GM06990 (cell line): ENCODE measurements around the gene EMX1.

Source experiments
- DNase-seq: peaks from one replicate; pipeline ENCODE4 v3.0.0-alpha.2; 2011; ENCODE audit not compliant: insufficient read length; ENCODE audit errors: extremely low read depth
- H3K27me3 ChIP-seq: replicated peaks from 2 replicates; pipeline ENCODE4 v1.6.0; 2011; ENCODE audit warnings: low read length; ENCODE audit not compliant: control insufficient read depth, insufficient read depth
- H3K36me3 ChIP-seq: 2 replicates; pipeline ENCODE4 v1.5.1; 2011; ENCODE audit warnings: low read length; ENCODE audit not compliant: control insufficient read depth, insufficient read depth
- H3K4me3 ChIP-seq: replicated peaks from 2 replicates; pipeline ENCODE4 v1.5.1; 2011; ENCODE audit warnings: low read depth, mild to moderate bottlenecking, control low read depth, low read length
- TF ChIP-seq, protein P1 (sequence below): IDR thresholded peaks from 2 replicates; pipeline ENCODE4 v1.5.1; 2011; ENCODE audit warnings: low read length, control low read depth, mild to moderate bottlenecking, inconsistent platforms; ENCODE audit not compliant: insufficient read depth, poor library complexity, severe bottlenecking

EMX1 gene

GRCh38 chr2:72980535-72981217 lies 63.4 kb downstream of the EMX1 start:
- DNase-seq: no peak
- H3K27me3 ChIP-seq: no peaks in the 10 kb centered on the region
- no peaks in the 10 kb centered on the region for H3K36me3 ChIP-seq
- H3K4me3 ChIP-seq: no peak overlapping the region
- TF ChIP-seq, protein P1, sequence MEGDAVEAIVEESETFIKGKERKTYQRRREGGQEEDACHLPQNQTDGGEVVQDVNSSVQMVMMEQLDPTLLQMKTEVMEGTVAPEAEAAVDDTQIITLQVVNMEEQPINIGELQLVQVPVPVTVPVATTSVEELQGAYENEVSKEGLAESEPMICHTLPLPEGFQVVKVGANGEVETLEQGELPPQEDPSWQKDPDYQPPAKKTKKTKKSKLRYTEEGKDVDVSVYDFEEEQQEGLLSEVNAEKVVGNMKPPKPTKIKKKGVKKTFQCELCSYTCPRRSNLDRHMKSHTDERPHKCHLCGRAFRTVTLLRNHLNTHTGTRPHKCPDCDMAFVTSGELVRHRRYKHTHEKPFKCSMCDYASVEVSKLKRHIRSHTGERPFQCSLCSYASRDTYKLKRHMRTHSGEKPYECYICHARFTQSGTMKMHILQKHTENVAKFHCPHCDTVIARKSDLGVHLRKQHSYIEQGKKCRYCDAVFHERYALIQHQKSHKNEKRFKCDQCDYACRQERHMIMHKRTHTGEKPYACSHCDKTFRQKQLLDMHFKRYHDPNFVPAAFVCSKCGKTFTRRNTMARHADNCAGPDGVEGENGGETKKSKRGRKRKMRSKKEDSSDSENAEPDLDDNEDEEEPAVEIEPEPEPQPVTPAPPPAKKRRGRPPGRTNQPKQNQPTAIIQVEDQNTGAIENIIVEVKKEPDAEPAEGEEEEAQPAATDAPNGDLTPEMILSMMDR: no peak

DNA sequence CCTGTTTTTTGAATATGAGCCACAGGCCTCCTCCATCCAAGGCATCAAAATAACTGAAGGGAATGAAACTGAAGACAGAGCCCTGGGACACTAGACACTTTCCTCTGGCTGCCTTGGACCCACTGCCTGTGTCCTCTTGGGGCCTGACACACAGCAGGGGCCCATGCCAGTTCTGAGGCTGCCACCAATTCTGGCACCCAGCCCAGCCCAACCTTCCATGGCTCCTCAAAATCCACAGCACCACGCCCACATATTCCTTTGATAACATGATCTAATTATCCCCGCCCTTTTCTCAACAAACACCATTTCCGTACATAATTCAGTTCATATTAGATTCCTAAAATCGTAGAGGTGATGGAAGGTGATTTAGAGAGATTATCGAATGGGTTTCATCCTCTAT lies 64.2 kb downstream of the EMX1 start:
- no peak for DNase-seq
- H3K4me3 ChIP-seq: no peak overlapping the region
- no peaks in the 10 kb centered on the region for H3K36me3 ChIP-seq
- TF ChIP-seq, protein P1: no peak
- no peaks in the 10 kb centered on the region for H3K27me3 ChIP-seq

- H3K36me3 ChIP-seq: no peaks in the 10 kb centered on the region
- no peak overlapping the region for H3K4me3 ChIP-seq
- DNase-seq: no peak
- TF ChIP-seq, protein P1: no peak
- no peaks in the 10 kb centered on the region for H3K27me3 ChIP-seq
Observed at GRCh38 chr2:72982219-72982618, 64.9 kb downstream of the EMX1 start.

- Histone ChIP-seq H3K4me3 (no peak overlapping the region), H3K36me3 (no peaks in the 10 kb centered on the region), H3K27me3 (no peaks in the 10 kb centered on the region)
- no peak for DNase-seq
- TF ChIP-seq, protein P1: no peak
Observed at GRCh38 chr2:72982781-72983499, 65.6 kb downstream of the EMX1 start.

DNA sequence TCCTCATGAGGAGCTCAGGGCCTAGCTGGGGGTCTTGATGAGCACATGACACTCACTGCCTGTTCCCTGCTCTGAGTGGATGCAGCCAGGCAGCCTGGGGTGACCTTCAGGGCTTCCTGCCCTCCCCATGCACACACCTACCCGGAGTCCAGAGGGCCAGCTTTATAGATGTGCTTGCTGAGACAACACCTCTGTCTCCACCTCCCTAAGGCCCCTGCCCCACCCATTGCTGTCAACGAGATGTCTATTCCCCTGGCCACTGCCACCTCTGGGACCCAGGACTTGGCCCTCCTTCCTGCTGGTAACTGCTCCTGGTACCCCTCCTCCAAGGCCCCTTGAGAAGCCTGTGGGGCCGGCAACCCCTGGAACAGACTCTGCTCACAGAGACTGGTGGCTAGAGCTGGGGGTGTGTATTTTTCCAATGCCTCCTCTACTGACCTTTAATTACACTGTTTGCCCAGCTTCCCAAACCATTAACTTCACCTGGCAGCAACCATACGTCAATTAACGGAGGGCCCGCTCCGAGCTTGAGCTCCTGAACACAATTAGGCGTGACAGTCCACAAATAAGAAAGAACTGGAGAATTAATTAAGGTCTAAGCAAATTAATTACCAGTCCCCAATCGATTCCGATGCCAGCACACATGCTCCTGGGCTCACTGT lies 66.3 kb downstream of the EMX1 start:
- no peaks in the 10 kb centered on the region for H3K36me3 ChIP-seq
- no peaks in the 10 kb centered on the region for H3K27me3 ChIP-seq
- DNase-seq: no peak
- H3K4me3 ChIP-seq: no peak overlapping the region
- TF ChIP-seq, protein P1: no peak
